ENCODE results near the gene ARID3C.

The ARID3C gene

DNA sequence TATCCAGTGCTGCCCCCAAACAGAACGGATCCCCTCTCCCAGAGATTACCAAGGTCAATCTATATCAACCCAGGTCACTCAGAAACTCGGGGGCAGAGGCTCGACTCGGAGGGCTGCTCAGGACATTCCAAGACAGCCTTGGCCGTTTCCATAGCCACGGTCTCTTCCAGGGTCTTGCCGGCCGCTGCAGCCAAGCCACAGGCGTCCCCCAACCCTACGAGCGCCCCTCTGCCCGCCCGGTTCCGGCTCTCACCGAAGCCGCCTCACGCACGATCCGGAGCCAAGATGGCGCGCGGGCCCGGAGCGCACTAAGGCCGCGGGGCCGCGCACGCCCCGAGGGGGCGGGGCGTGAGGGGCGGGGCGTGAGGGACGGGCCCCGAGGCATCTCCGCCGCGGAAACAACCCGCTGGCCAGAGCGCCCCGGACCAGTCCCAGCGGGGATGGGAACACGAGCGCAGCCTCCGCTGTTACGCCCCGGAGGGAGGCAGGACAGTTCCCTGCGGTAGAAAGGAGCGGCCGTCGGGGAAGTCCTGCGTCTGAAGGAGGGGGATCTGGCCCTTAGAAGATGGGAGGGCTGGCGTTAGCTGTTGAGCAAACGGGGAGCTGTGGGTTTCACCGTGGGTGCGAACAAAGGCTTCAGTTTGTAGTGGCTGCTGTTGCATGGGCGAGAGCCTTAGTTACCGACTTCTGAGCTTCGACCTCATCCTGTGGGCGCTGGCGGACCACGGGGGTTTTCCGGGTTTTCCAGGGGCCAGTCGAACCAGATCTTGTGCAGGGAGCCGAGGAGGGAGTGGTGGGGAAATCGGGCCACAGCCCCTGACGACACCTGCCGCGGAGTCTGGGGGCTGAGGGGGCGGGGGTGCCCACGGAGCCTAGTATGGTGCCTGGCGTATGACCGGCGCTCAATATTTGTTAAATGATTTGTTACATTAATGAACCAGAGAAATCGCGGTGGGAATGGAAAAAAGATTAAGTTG, 16.8 kb downstream of the ARID3C start, which contains the start of gene RPP25L:
Gene RPP25L (minus strand): TSS at position 287 of the 977 bp plus-strand sequence. CDS start 801 bp downstream, outside the sequence.
- 2% methylated on average over 77 of the region's 77 CpGs for WGBS
- peak within 1 kb of the TSS; percentile 67 for H3K27ac ChIP-seq (ENCODE audit: low read length, poor library complexity, severe bottlenecking)

GRCh38 chr9:34611251-34611810, 17.5 kb downstream of the ARID3C start:
- Histone ChIP-seq H3K4ac (ENCODE audit: low read depth in 1 of 2, low read length in 2 of 2) (peak overlapping the region in 1 of 2 experiments; percentile 95), H3K36me3 (ENCODE audit: control insufficient read depth in 1 of 2, insufficient read depth in 2 of 2, low read depth in 1 of 2, low read length in 2 of 2) (peaks cover 29 to 33% of the 10 kb centered on the region in 2 experiments), H3K27me3 (ENCODE audit: control insufficient read depth in 1 of 2, insufficient read depth in 1 of 2, low read length in 2 of 2) (peaks cover under 1 to 11% of the 10 kb centered on the region in 2 experiments), H3K18ac (ENCODE audit: low read depth in 1 of 2, low read length in 2 of 2) (peak overlapping the region; percentile 46 to 87), H2BK12ac (ENCODE audit: low read length in 2 of 2) (no peak overlapping the region), H4K91ac (ENCODE audit: low read length) (peak overlapping the region; percentile 47), H3K27ac (ENCODE audit: low read length, poor library complexity, severe bottlenecking) (no peak overlapping the region), H3K4me3 (ENCODE audit: insufficient read depth in 1 of 2, low read depth in 1 of 2, low read length in 2 of 2) (peak overlapping the region; percentile 73 to 99), H4K8ac (ENCODE audit: low read length) (peak overlapping the region; percentile 97), H3K23ac (ENCODE audit: low read length in 2 of 2) (peak overlapping the region in 1 of 2 experiments; percentile 77), H2BK120ac (ENCODE audit: low read depth, low read length) (no peak overlapping the region), H3K9ac (ENCODE audit: low read length) (peak overlapping the region; percentile 97), H2AFZ (ENCODE audit: low read depth, low read length) (peak overlapping the region; percentile 81), H3K4me2 (ENCODE audit: low read length, poor library complexity, severe bottlenecking) (peak overlapping the region; percentile 81), H3K4me1 (ENCODE audit: control insufficient read depth, insufficient read depth, low read depth, low read length) (peaks cover 13% of the 10 kb centered on the region), H3K9me3 (ENCODE audit: control insufficient read depth, low read length) (no peaks in the 10 kb centered on the region), H3K14ac (ENCODE audit: low read length in 2 of 2) (peak overlapping the region in 1 of 2 experiments; percentile 84), H2AK5ac (ENCODE audit: low read length, severe bottlenecking) (peak overlapping the region; percentile 33), H3K79me1 (replicated peaks; ENCODE audit: low read length, poor library complexity, severe bottlenecking) (peaks cover 9% of the 10 kb centered on the region), H2BK15ac (ENCODE audit: low read depth, poor library complexity, severe bottlenecking) (no peak overlapping the region), H2BK5ac (ENCODE audit: low read depth, low read length, poor library complexity, severe bottlenecking) (no peak overlapping the region)
- WGBS: 67% methylated on average over 10 of the region's 10 CpGs
- no peak for DNase-seq

More for the DNA sequence above, 16.8 kb downstream of the ARID3C start, which contains the start of gene RPP25L:
- Histone ChIP-seq H3K4me2 (ENCODE audit: low read length, poor library complexity, severe bottlenecking) (peak within 1 kb of the TSS; percentile 97), H3K36me3 (ENCODE audit: control insufficient read depth in 1 of 2, insufficient read depth in 2 of 2, low read depth in 1 of 2, low read length in 2 of 2) (peaks cover 36 to 41% of the 10 kb centered on the region in 2 experiments), H2BK120ac (ENCODE audit: low read depth, low read length) (peak within 1 kb of the TSS; percentile 19), H3K79me1 (replicated peaks; ENCODE audit: low read length, poor library complexity, severe bottlenecking) (peaks cover 9% of the 10 kb centered on the region), H2AK5ac (ENCODE audit: low read length, severe bottlenecking) (peak within 1 kb of the TSS; percentile 33), H4K91ac (ENCODE audit: low read length) (peak within 1 kb of the TSS; percentile 47), H2BK12ac (ENCODE audit: low read length in 2 of 2) (peak within 1 kb of the TSS in 1 of 2 experiments; percentile 33), H2BK15ac (ENCODE audit: low read depth, poor library complexity, severe bottlenecking) (peak within 1 kb of the TSS; percentile 90), H4K8ac (ENCODE audit: low read length) (peak within 1 kb of the TSS; percentile 97), H3K18ac (ENCODE audit: low read depth in 1 of 2, low read length in 2 of 2) (peak within 1 kb of the TSS; percentile 81 to 87), H2AFZ (ENCODE audit: low read depth, low read length) (peak within 1 kb of the TSS; percentile 81), H3K27me3 (ENCODE audit: control insufficient read depth in 1 of 2, insufficient read depth in 1 of 2, low read length in 2 of 2) (peaks cover 0 to 5% of the 10 kb centered on the region in 2 experiments), H3K4me3 (ENCODE audit: insufficient read depth in 1 of 2, low read depth in 1 of 2, low read length in 2 of 2) (peak within 1 kb of the TSS; percentile 73 to 99), H3K9ac (ENCODE audit: low read length) (peak within 1 kb of the TSS; percentile 97), H3K4me1 (ENCODE audit: control insufficient read depth, insufficient read depth, low read depth, low read length) (peaks cover 13% of the 10 kb centered on the region), H3K9me3 (ENCODE audit: control insufficient read depth, low read length) (no peaks in the 10 kb centered on the region), H2BK5ac (ENCODE audit: low read depth, low read length, poor library complexity, severe bottlenecking) (peak within 1 kb of the TSS; percentile 6), H3K4ac (ENCODE audit: low read depth in 1 of 2, low read length in 2 of 2) (peak within 1 kb of the TSS; percentile 77 to 95), H3K14ac (ENCODE audit: low read length in 2 of 2) (peak within 1 kb of the TSS in 1 of 2 experiments; percentile 84), H3K23ac (ENCODE audit: low read length in 2 of 2) (peak within 1 kb of the TSS in 1 of 2 experiments; percentile 98)
- peak; percentile 90 for DNase-seq

DNA sequence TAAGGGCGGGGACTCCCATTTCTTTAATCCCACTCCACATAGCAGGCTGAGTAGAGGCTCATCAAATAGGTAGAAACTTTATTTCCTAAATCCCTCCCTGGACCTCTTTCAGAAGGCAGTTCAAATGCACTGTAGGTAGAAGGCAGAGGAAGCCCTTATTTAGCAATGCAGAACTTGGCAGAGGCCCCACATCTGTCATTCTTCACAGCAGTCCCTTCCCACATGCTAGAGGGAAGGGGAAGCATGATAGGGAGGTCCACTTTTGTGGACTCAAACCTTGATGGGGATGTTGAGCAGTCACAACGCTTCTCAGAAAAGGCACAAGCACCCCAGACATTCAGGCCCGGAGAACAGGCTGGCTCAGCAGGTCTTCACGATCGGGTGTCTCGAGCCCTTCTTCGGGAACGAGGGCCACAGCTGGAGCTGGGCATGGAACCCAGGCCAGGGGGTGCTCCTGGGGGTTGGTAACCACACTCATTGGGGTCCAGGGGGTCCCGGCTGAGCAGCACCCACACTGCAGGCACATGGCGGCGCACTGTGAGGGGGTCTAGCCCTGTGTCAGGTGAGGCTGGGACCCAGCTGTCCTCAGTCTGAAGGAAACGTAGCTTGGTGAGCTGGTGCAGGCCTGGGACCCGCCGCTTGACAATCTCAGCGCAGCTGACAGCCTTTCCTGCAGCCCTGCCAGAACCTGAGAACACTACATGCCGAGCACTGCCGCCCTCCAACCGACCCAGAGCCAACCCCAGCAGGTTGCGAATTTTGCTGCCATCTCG, 18.2 kb downstream of the ARID3C start:
- Histone ChIP-seq H3K27me3 (ENCODE audit: control insufficient read depth in 1 of 2, insufficient read depth in 1 of 2, low read length in 2 of 2) (peaks cover 7 to 18% of the 10 kb centered on the region in 2 experiments), H3K36me3 (ENCODE audit: control insufficient read depth in 1 of 2, insufficient read depth in 2 of 2, low read depth in 1 of 2, low read length in 2 of 2) (peaks cover 22 to 27% of the 10 kb centered on the region in 2 experiments), H3K79me1 (replicated peaks; ENCODE audit: low read length, poor library complexity, severe bottlenecking) (peaks cover 9% of the 10 kb centered on the region), H3K9me3 (ENCODE audit: control insufficient read depth, low read length) (no peaks in the 10 kb centered on the region), H2AFZ (ENCODE audit: low read depth, low read length) (no peak overlapping the region), H3K23ac (ENCODE audit: low read length in 2 of 2) (peak overlapping the region in 1 of 2 experiments; percentile 81), H2BK120ac (ENCODE audit: low read depth, low read length) (no peak overlapping the region), H3K18ac (ENCODE audit: low read depth in 1 of 2, low read length in 2 of 2) (no peak overlapping the region), H3K4me1 (ENCODE audit: control insufficient read depth, insufficient read depth, low read depth, low read length) (peaks cover 13% of the 10 kb centered on the region), H3K4ac (ENCODE audit: low read depth in 1 of 2, low read length in 2 of 2) (no peak overlapping the region), H3K4me2 (ENCODE audit: low read length, poor library complexity, severe bottlenecking) (no peak overlapping the region), H3K9ac (ENCODE audit: low read length) (peak overlapping the region; percentile 97), H4K8ac (ENCODE audit: low read length) (no peak overlapping the region), H2BK15ac (ENCODE audit: low read depth, poor library complexity, severe bottlenecking) (no peak overlapping the region), H3K4me3 (ENCODE audit: insufficient read depth in 1 of 2, low read depth in 1 of 2, low read length in 2 of 2) (peak overlapping the region in 1 of 2 experiments; percentile 99), H2BK12ac (ENCODE audit: low read length in 2 of 2) (no peak overlapping the region), H4K91ac (ENCODE audit: low read length) (no peak overlapping the region), H2BK5ac (ENCODE audit: low read depth, low read length, poor library complexity, severe bottlenecking) (no peak overlapping the region), H2AK5ac (ENCODE audit: low read length, severe bottlenecking) (no peak overlapping the region), H3K27ac (ENCODE audit: low read length, poor library complexity, severe bottlenecking) (no peak overlapping the region), H3K14ac (ENCODE audit: low read length in 2 of 2) (no peak overlapping the region)
- WGBS: 97% methylated on average over 20 of the region's 20 CpGs
- no peak for DNase-seq
